Hepatocyte (in vitro differentiated cells): ENCODE results near the gene CLDN6. TPM values are rescaled to one million over a fixed set of nuclear protein-coding genes. Genes with fewer than 3 reads are reported as not detected.

Experiments
- DNase-seq: peaks from one replicate; pipeline ENCODE4 v3.0.0-alpha.2; 2016; ENCODE audit warnings: low spot score
- H2AFZ ChIP-seq: fragments of 200-600 bp; sonication (generic); 2 replicates; pipeline ENCODE4 v1.6.0; 2016; ENCODE audit warnings: antibody characterized with exemption, mild to moderate bottlenecking
- H3K27ac ChIP-seq: fragments of 200-600 bp; sonication (generic); 2 replicates; pipeline ENCODE4 v1.5.1; 2016; ENCODE audit warnings: mild to moderate bottlenecking
- H3K27me3 ChIP-seq: fragments of 200-600 bp; sonication (generic); 2 replicates; pipeline ENCODE4 v1.6.1; 2016
- H3K36me3 ChIP-seq: fragments of 200-600 bp; sonication (generic); replicated peaks from 2 replicates; pipeline ENCODE4 v1.5.1; 2016; ENCODE audit warnings: low read depth; ENCODE audit not compliant: insufficient read depth
- H3K4me1 ChIP-seq: fragments of 200-600 bp; sonication (generic); 2 replicates; pipeline ENCODE4 v1.5.1; 2016; ENCODE audit warnings: mild to moderate bottlenecking, moderate library complexity; ENCODE audit not compliant: insufficient read depth
- H3K4me2 ChIP-seq: fragments of 200-600 bp; sonication (generic); 2 replicates; pipeline ENCODE4 v1.6.0; 2016
- H3K4me3 ChIP-seq: fragments of 200-600 bp; sonication (generic); 2 replicates; pipeline ENCODE4 v1.5.1; 2016; ENCODE audit warnings: mild to moderate bottlenecking
- H3K79me2 ChIP-seq: fragments of 200-600 bp; sonication (generic); 2 replicates; pipeline ENCODE4 v1.6.0; 2017; ENCODE audit warnings: mild to moderate bottlenecking
- H3K9me2 ChIP-seq: fragments of 200-600 bp; sonication (generic); replicated peaks from 2 replicates; pipeline ENCODE4 v1.6.0; 2017; ENCODE audit warnings: mild to moderate bottlenecking; ENCODE audit not compliant: insufficient read depth
- H3K9me3 ChIP-seq: fragments of 200-600 bp; sonication (generic); 2 replicates; pipeline ENCODE4 v1.5.1; 2016; ENCODE audit warnings: low read depth, mild to moderate bottlenecking
- H4K20me1 ChIP-seq: fragments of 200-600 bp; sonication (generic); 2 replicates; pipeline ENCODE4 v1.6.0; 2016; ENCODE audit warnings: mild to moderate bottlenecking; ENCODE audit not compliant: insufficient read depth, poor library complexity, severe bottlenecking
- EZH2 ChIP-seq: fragments of 200-600 bp; sonication (generic); IDR thresholded peaks from 2 replicates; pipeline ENCODE4 v1.6.1; 2016; ENCODE audit warnings: antibody characterized with exemption, mild to moderate bottlenecking, borderline replicate concordance
- EZH2phosphoT487 ChIP-seq: fragments of 200-600 bp; sonication (generic); IDR thresholded peaks from one replicate; pipeline ENCODE4 v1.6.1; 2018; ENCODE audit warnings: antibody characterized with exemption, mild to moderate bottlenecking, low read depth, moderate library complexity; ENCODE audit not compliant: unreplicated experiment, severe bottlenecking
- WGBS: methylation state at CpG from one replicate; pipeline ENCODE4 v1.1.6; 2016; ENCODE audit warnings: low lambda C conversion rate; ENCODE audit errors: missing lambda C conversion rate; 5-methylcytosine and 5-hydroxymethylcytosine counted together
- polyA plus RNA-seq: library from polyadenylated mRNA; unstranded; fragments of >200 nt; fragmentation: Nextera tagmentation; extraction: Ambion mirVana; gene quantifications from 2 replicates; pipeline ENCODE4 v1.2.1, GENCODE V29; 2016
- total RNA-seq: library from RNA; depleted of rRNA; stranded (reverse); fragments of >200 nt; gene quantifications from 2 replicates; pipeline ENCODE4 v1.2.3, GENCODE V29; 2014
- TF ChIP-seq, protein P1 (sequence below): fragments of 200-600 bp; sonication (generic); IDR thresholded peaks from 2 replicates; pipeline ENCODE4 v1.5.1; 2016; ENCODE audit warnings: antibody characterized with exemption, mild to moderate bottlenecking; ENCODE audit not compliant: poor library complexity

The CLDN6 gene
- total and polyA plus RNA-seq, 2 experiments from 2014 or later, result 258 to 568 TPM

- 73% methylated on average over 13 of the region's 13 CpGs for WGBS
- TF ChIP-seq EZH2phosphoT487 (no peak), EZH2 (no peak)
- TF ChIP-seq, protein P1, sequence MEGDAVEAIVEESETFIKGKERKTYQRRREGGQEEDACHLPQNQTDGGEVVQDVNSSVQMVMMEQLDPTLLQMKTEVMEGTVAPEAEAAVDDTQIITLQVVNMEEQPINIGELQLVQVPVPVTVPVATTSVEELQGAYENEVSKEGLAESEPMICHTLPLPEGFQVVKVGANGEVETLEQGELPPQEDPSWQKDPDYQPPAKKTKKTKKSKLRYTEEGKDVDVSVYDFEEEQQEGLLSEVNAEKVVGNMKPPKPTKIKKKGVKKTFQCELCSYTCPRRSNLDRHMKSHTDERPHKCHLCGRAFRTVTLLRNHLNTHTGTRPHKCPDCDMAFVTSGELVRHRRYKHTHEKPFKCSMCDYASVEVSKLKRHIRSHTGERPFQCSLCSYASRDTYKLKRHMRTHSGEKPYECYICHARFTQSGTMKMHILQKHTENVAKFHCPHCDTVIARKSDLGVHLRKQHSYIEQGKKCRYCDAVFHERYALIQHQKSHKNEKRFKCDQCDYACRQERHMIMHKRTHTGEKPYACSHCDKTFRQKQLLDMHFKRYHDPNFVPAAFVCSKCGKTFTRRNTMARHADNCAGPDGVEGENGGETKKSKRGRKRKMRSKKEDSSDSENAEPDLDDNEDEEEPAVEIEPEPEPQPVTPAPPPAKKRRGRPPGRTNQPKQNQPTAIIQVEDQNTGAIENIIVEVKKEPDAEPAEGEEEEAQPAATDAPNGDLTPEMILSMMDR, result no peak
- no peaks in the 10 kb centered on the region for H4K20me1 ChIP-seq
- H3K4me1 ChIP-seq, result peaks cover 5% of the 10 kb centered on the region
- H3K27ac ChIP-seq, result peak within 1 kb of the TSS; percentile 89
- H3K79me2 ChIP-seq, result no peaks in the 10 kb centered on the region
- H3K4me2 ChIP-seq, result peak within 1 kb of the TSS; percentile 66
- H3K27me3 ChIP-seq, result no peaks in the 10 kb centered on the region
- no peak within 1 kb of the TSS for H3K4me3 ChIP-seq
- no peak within 1 kb of the TSS for H2AFZ ChIP-seq
- H3K9me2 ChIP-seq, result no peaks in the 10 kb centered on the region
- peak; percentile 89 for DNase-seq
- H3K36me3 ChIP-seq, result no peaks in the 10 kb centered on the region
- no peaks in the 10 kb centered on the region for H3K9me3 ChIP-seq
These were observed 47.2 kb upstream of the CLDN6 start, which contains the start of gene IL32 for GRCh38 chr16:3065069-3065741. Gene IL32 (plus strand): TSS chr16:3065640. CDS start chr16:3065812, 172 bp downstream.

DNA sequence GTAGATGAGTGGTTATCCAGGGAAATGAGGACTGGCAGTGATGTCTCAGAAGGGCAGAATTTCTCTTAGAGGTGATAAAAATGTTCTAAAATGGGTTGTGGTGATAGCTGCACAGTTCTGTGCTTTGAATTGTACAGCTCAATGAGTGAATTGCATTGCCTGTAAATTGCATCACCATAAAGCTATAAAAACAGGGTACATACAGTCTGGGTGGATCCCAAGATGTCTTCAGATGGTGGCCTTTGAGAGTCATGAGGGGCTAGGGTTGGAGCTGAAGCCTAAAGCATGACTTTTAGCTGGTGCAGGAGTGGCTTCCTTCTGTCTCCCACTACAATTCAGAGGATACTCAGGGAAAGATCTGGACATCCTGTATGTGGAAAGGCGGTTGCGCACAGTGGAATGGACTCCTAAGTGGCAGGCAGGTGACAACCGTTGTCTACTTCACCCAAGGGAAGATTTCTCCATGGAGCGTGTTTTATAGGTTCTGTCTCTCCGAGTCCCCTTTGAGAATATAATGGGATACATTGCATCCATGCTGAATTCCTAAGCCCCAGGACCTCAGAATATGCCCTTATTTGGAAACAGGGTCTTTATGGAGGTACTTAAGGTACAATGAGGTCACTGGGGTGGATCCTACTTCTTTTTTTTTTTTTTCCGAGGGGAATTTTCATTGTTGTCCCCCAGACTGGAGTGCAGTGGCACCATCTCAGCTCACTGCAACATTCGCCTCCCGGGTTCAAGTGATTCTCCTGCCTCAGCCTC is 45.8 kb upstream of the CLDN6 start:
- no peaks in the 10 kb centered on the region for H3K9me2 ChIP-seq
- peak overlapping the region; percentile 89 for H3K27ac ChIP-seq
- H3K4me1 ChIP-seq, result peaks cover 12% of the 10 kb centered on the region
- no peak for DNase-seq
- H3K4me3 ChIP-seq, result no peak overlapping the region
- TF ChIP-seq, protein P1, result no peak
- no peak for TF ChIP-seq EZH2phosphoT487
- no peak for TF ChIP-seq EZH2
- no peak overlapping the region for H3K4me2 ChIP-seq
- H3K36me3 ChIP-seq, result no peaks in the 10 kb centered on the region
- no peaks in the 10 kb centered on the region for H3K27me3 ChIP-seq
- no peaks in the 10 kb centered on the region for H3K9me3 ChIP-seq
- 95% methylated on average over 8 of the region's 8 CpGs for WGBS
- no peak overlapping the region for H2AFZ ChIP-seq
- no peaks in the 10 kb centered on the region for H4K20me1 ChIP-seq
- H3K79me2 ChIP-seq, result no peaks in the 10 kb centered on the region

GRCh38 chr16:3062553-3062952 is 44.6 kb upstream of the CLDN6 start:
- Histone ChIP-seq H3K9me2 (no peaks in the 10 kb centered on the region), H4K20me1 (no peaks in the 10 kb centered on the region), H3K9me3 (no peaks in the 10 kb centered on the region), H3K79me2 (no peaks in the 10 kb centered on the region), H3K27me3 (no peaks in the 10 kb centered on the region), H3K4me1 (peaks cover 15% of the 10 kb centered on the region), H3K4me2 (no peak overlapping the region), H2AFZ (no peak overlapping the region), H3K4me3 (no peak overlapping the region), H3K36me3 (no peaks in the 10 kb centered on the region), H3K27ac (peak overlapping the region; percentile 48)
- TF ChIP-seq, protein P1, result no peak
- TF ChIP-seq EZH2 (no peak), EZH2phosphoT487 (no peak)
- 93% methylated on average over 6 of the region's 6 CpGs for WGBS
- DNase-seq, result no peak
